LNCaP clone FGC (cell line): Measurements from ENCODE around the gene FNDC7.

ENCODE experiments used
- DNase-seq: peaks from one replicate; pipeline ENCODE4 v3.0.0-alpha.2; 2011; ENCODE audit warnings: low read depth
- H3K4me3 ChIP-seq: 2 replicates; pipeline ENCODE4 v1.5.1; 2011; ENCODE audit warnings: mild to moderate bottlenecking, low read depth, low read length, control low read depth
- TF ChIP-seq, protein P1 (sequence below): IDR thresholded peaks from 2 replicates; pipeline ENCODE4 v1.5.1; 2012; ENCODE audit warnings: mild to moderate bottlenecking; ENCODE audit not compliant: control insufficient read depth, insufficient read depth; ENCODE audit errors: extremely low read depth

The FNDC7 gene

DNA sequence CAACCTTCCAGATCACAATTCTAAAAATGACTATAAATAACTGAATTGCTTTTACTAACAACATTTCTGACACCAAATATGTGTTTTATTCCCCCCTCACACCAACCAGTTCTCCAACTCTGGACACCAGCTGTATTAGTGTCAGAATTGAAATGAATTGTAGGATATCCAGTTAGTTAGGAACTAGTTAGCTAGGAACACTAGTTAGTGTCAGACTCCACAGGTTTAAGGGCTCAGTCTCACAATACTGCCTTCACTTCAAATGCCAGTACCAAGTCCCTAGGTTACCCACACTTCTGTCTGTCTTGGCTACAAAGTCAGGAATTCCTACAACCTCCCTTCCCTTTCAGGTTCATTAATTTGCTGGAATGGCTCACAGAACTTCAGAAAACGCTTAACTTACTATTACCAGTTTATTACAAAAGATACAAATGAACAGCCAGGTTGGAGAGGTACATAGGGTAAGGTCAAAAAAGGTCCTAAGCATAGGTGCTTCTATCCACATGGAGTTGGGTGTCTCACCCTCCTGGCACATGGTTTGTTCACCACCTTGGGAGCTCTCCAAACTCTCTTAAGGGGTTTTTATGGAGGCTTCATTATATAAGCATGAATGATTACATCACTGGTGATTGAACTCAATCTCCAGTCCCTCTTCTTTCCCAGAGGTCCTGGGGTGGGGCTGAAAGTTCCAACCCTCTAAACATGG, 37.9 kb downstream of the FNDC7 start:
- no peak for DNase-seq
- TF ChIP-seq, protein P1, sequence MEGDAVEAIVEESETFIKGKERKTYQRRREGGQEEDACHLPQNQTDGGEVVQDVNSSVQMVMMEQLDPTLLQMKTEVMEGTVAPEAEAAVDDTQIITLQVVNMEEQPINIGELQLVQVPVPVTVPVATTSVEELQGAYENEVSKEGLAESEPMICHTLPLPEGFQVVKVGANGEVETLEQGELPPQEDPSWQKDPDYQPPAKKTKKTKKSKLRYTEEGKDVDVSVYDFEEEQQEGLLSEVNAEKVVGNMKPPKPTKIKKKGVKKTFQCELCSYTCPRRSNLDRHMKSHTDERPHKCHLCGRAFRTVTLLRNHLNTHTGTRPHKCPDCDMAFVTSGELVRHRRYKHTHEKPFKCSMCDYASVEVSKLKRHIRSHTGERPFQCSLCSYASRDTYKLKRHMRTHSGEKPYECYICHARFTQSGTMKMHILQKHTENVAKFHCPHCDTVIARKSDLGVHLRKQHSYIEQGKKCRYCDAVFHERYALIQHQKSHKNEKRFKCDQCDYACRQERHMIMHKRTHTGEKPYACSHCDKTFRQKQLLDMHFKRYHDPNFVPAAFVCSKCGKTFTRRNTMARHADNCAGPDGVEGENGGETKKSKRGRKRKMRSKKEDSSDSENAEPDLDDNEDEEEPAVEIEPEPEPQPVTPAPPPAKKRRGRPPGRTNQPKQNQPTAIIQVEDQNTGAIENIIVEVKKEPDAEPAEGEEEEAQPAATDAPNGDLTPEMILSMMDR, result no peak
- no peak overlapping the region for H3K4me3 ChIP-seq

DNA sequence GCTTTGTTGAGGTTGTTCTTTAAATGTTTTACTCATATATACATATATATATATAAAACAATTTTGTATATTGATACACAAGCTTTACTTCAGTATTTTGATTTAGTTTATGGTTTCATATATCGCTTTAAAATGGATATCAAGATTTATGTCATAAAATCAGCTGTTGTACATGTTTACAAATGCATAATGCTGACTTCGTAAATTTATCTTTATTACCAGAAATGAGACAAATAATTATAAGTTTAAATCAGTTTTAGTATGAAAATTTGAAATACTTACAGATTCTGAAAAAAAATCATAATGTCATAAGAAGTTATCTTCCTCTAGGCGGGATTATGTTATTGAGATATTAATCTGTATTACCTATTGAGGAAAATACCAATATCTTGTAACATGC, 40.7 kb downstream of the FNDC7 start:
- TF ChIP-seq, protein P1, result no peak
- no peak overlapping the region for H3K4me3 ChIP-seq
- DNase-seq, result no peak

DNA sequence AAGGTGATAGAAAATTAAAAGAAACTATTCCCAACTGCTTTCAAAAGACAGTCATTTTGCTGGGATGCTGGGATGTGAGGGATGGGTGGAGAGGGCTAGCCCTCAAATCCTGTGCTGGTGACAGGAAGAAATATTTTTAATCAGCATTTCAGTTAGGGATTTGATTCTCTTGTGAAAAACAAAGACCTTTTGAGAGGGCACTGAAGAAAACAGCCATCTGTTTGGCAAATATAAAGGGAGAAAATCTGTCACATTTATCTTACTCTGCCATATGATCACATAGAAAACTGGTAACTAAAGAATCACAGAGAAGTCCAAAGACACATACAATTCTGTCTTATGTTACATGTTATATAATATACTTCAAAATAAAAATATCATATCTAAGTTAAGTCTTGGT, 46.1 kb downstream of the FNDC7 start:
- no peak overlapping the region for H3K4me3 ChIP-seq
- TF ChIP-seq, protein P1, result no peak
- DNase-seq, result no peak

DNA sequence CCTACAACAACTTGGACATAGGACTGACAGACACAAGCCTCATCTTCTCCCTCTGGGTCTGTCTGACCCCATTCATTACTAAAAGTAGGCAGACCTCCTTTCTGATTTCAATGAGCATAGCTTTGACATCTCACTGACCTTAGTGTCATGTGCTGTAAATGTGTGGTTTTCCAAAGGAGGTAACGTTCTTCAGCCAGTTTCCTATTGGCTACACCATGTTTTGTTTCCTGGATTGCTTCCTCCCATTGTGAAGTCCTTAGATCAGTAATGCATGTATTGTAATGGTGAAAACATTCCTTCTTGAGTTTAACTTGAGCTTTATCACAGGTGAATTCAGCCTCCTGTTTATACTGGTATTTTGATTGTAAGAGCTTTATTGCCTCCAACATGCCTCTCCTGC, 54.4 kb downstream of the FNDC7 start:
- no peak overlapping the region for H3K4me3 ChIP-seq
- TF ChIP-seq, protein P1, result no peak
- no peak for DNase-seq

DNA sequence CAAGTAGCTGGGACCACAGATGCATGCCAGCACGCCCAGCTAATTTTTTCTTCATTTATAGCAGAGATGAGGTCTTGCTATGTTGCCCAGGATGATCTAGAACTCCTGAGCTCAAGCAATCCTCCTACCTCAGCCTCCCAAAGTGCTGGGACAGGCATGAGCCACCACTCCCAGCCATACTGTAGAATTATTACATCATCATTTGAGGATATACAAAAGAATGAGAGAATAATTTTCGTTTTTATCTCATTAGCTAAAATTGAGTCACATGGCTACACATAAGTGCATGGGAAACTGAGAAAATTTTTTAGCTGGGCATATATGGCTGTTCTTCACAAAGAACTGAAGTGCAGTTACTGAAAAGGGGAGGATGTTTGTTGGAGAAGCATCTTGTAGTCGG, 55.0 kb downstream of the FNDC7 start:
- TF ChIP-seq, protein P1, result no peak
- no peak overlapping the region for H3K4me3 ChIP-seq
- no peak for DNase-seq

DNA sequence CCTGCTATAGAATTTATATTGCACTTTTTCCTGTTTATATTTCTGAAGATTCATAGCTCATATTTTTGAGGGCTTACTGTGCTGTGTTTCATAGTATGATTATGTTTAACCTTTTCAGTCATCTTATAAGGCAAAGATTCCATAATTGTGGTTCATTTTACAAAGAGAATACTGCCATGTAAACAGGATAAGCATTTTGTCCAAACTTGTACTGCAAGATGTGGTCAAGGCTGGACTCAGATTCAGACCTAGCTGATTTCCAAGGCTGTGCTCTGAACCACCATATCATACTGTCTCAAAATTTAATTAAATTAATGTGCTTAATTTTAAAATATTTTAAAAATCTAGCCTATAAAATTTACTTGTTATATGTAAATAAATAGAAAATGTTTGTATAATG, 65.1 kb downstream of the FNDC7 start:
- DNase-seq, result no peak
- TF ChIP-seq, protein P1, result no peak
- no peak overlapping the region for H3K4me3 ChIP-seq

DNA sequence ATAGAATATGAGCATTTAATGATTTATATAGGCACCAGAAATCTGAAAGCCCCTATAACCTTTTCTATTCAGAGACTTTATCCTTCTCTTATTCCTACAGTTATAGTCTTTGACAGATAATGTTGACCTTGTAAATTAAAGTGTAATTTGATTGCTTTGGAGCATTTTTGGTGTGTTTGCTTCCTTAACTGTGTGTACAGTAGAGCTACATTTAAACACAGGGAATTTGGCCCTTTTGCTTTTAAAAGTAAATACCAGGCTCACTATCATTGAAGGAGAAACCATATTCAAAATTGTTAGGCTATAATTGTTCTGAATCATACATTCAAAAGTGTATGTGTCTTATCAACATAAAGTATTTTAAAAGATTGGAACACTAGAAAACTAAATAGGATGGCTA, 66.7 kb downstream of the FNDC7 start:
- no peak for DNase-seq
- no peak overlapping the region for H3K4me3 ChIP-seq
- TF ChIP-seq, protein P1, result no peak
